ENCODE results near the gene POU3F1.
A peak's percentile ranks its signal among the peaks of the same experiment; 100 is the strongest.

The POU3F1 gene

DNA sequence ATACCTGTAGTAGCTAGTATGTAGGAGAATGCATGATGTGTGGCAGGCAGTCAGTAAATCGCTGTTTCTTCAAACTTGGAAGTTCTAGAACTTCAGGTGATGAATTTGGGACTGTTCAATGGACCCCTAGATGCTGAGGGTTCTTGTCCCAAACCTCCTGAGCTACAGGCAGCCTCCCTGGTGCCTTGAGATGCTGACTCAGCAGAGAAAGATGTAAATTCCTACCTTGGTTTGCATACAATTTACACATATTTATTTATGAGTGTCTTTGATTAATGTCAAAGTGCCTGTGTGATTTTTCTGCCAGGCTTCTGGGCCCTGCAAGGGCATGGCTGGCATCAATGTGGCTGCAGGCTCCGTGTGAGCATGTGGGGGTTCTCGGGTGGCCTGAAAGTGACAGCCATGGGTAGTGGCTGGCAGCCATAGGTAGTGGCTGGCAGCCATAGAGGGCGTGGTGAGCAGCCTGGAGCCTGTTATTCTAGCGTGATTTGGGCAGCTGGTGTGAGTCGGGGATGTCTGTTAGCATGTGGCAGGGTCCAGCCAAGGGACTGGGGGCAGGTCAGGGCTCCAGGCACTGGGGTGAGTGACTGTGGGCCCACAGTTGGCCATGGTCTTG, 13.2 kb upstream of the POU3F1 start:
- Histone ChIP-seq H3K9me3 (ENCODE audit: severe bottlenecking) (no peaks in the 10 kb centered on the region), H3K36me3 (ENCODE audit: low read depth) (no peaks in the 10 kb centered on the region), H3K27ac (ENCODE audit: poor library complexity, severe bottlenecking) (no peak overlapping the region), H3K4me1 (ENCODE audit: insufficient read depth, poor library complexity, severe bottlenecking) (peaks cover 3% of the 10 kb centered on the region), H3K27me3 (ENCODE audit: insufficient read depth, poor library complexity, severe bottlenecking) (no peaks in the 10 kb centered on the region), H3K4me3 (ENCODE audit: severe bottlenecking) (no peak overlapping the region)
- ATAC-seq (ENCODE audit: low read depth) (no peak), DNase-seq (ENCODE audit: low spot score) (no peak)
- TF ChIP-seq, protein P1, sequence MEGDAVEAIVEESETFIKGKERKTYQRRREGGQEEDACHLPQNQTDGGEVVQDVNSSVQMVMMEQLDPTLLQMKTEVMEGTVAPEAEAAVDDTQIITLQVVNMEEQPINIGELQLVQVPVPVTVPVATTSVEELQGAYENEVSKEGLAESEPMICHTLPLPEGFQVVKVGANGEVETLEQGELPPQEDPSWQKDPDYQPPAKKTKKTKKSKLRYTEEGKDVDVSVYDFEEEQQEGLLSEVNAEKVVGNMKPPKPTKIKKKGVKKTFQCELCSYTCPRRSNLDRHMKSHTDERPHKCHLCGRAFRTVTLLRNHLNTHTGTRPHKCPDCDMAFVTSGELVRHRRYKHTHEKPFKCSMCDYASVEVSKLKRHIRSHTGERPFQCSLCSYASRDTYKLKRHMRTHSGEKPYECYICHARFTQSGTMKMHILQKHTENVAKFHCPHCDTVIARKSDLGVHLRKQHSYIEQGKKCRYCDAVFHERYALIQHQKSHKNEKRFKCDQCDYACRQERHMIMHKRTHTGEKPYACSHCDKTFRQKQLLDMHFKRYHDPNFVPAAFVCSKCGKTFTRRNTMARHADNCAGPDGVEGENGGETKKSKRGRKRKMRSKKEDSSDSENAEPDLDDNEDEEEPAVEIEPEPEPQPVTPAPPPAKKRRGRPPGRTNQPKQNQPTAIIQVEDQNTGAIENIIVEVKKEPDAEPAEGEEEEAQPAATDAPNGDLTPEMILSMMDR (IDR thresholded peaks at IDR 0.05; ENCODE audit: poor library complexity, severe bottlenecking) = no peak

DNA sequence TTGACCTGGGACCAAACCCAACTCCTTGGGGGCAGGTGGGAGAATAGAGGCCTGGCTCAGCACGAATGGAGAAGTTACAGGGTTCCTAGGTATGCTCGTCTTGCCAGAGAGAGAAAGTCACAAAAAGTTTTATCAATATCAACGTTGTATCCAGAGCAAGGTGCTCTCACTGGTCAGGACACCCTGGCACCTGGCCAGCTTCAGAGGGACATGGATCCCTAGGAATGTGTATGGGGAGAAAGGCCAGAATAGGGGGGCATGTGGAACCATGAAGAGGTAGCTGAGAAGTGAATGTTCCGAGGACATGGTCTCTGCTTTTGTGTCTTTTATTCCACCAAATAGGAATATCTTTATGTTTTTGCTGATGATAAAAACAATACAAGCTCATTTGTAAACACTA, 9.4 kb upstream of the POU3F1 start:
- TF ChIP-seq, protein P1 (IDR thresholded peaks at IDR 0.05; ENCODE audit: poor library complexity, severe bottlenecking) = no peak

DNA sequence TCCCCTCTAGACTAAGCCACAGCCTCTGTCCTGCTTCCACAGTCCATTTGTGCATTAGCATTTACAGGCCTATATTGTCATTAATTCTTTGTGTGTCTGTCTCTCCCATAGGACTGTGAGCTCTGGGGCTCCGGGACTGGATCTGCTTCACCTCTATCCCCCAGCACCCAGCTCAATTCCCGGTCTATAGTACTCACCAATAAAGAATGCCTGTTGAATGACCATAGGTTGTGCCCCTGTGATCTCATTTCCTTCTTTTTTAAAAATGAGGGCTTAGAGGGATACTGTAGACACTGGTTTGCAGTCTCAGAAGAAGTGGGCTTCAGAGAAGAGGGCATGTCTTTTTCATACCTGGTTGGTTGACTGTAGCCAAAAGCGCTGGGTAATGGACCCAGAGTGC, 8.8 kb upstream of the POU3F1 start:
- Histone ChIP-seq H3K4me1 (ENCODE audit: insufficient read depth, poor library complexity, severe bottlenecking) (no peaks in the 10 kb centered on the region), H3K27me3 (ENCODE audit: insufficient read depth, poor library complexity, severe bottlenecking) (no peaks in the 10 kb centered on the region), H3K36me3 (ENCODE audit: low read depth) (no peaks in the 10 kb centered on the region), H3K4me3 (ENCODE audit: severe bottlenecking) (no peak overlapping the region), H3K9me3 (ENCODE audit: severe bottlenecking) (no peaks in the 10 kb centered on the region), H3K27ac (ENCODE audit: poor library complexity, severe bottlenecking) (no peak overlapping the region)
- ATAC-seq (ENCODE audit: low read depth) (peak; percentile 47; the same call in 1 of the 3 replicates), DNase-seq (ENCODE audit: low spot score) (no peak)
- TF ChIP-seq, protein P1 (IDR thresholded peaks at IDR 0.05; ENCODE audit: poor library complexity, severe bottlenecking) = no peak

More for the DNA sequence above, 9.4 kb upstream of the POU3F1 start:
- Histone ChIP-seq H3K36me3 (ENCODE audit: low read depth) (no peaks in the 10 kb centered on the region), H3K4me1 (ENCODE audit: insufficient read depth, poor library complexity, severe bottlenecking) (no peaks in the 10 kb centered on the region), H3K27me3 (ENCODE audit: insufficient read depth, poor library complexity, severe bottlenecking) (no peaks in the 10 kb centered on the region), H3K27ac (ENCODE audit: poor library complexity, severe bottlenecking) (no peak overlapping the region), H3K4me3 (ENCODE audit: severe bottlenecking) (no peak overlapping the region), H3K9me3 (ENCODE audit: severe bottlenecking) (no peaks in the 10 kb centered on the region)
- DNase-seq (ENCODE audit: low spot score) = no peak
- no peak for ATAC-seq (ENCODE audit: low read depth)

DNA sequence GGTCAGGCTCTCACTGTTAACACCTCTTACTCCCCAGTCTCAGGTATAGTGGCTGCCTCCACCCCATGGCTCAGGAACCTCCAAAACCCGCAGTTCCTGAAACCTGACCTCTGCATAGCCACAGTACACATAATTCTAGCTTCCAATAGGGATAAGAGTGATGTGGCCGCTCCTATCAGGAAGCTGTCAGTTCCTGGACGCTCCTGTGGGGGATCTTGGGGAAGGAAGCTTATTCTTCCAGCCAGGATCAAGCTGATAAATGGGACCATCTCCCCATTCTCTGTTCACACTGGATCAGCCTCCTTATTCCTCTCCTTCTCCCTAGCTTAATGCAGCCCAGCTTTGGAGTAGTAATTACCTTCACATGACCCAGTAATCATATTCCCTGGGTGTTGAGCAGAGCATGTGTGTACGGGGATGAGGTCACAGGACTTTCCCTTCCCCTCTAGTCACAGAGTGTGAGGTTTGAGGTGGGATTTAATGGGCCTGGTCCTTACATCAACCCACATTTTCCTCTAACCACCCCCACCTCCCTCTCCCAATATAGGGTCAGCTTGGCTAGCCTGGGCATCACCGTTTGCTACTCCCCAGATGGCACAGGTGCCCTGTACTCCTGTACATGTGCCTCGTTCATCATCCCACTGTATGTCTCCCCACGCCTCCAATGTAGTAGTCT, 7.0 kb upstream of the POU3F1 start:
- Histone ChIP-seq H3K4me3 (ENCODE audit: severe bottlenecking) (no peak overlapping the region), H3K9me3 (ENCODE audit: severe bottlenecking) (no peaks in the 10 kb centered on the region), H3K27me3 (ENCODE audit: insufficient read depth, poor library complexity, severe bottlenecking) (no peaks in the 10 kb centered on the region), H3K27ac (ENCODE audit: poor library complexity, severe bottlenecking) (no peak overlapping the region), H3K4me1 (ENCODE audit: insufficient read depth, poor library complexity, severe bottlenecking) (no peaks in the 10 kb centered on the region), H3K36me3 (ENCODE audit: low read depth) (no peaks in the 10 kb centered on the region)
- ATAC-seq (ENCODE audit: low read depth) (peak; percentile 12; the same call in 1 of the 3 replicates), DNase-seq (ENCODE audit: low spot score) (no peak)
- TF ChIP-seq, protein P1 (IDR thresholded peaks at IDR 0.05; ENCODE audit: poor library complexity, severe bottlenecking) = no peak

Data from RWPE2 (cell line).